K562 (cell line): ENCODE measurements around the gene YJEFN3.

ENCODE experiments used
- CBX3 ChIP-seq, 2 experiments: IDR thresholded peaks; 1 replicate in 1 of 2; 2 replicates in 1 of 2; pipeline ENCODE4 v1.6.1; 2012; ENCODE audit warnings: inconsistent platforms in 2 of 2, low read length in 2 of 2, borderline replicate concordance in 1 of 2, control low read depth in 1 of 2
- E2F3 ChIP-seq: fragments of 250-450 bp; sonication (Bioruptor Pico); IDR thresholded peaks from 2 replicates; pipeline ENCODE4 v1.4.0; 2020; ENCODE audit warnings: mild to moderate bottlenecking
- KDM1A ChIP-seq, 2 experiments: fragments of 450-650 bp; IDR thresholded peaks; 2 replicates each; pipeline ENCODE4 v1.6.1; 2016; ENCODE audit warnings: mild to moderate bottlenecking in 2 of 2
- L3MBTL2 ChIP-seq: fragments of 450-650 bp; IDR thresholded peaks from 2 replicates; pipeline ENCODE4 v1.6.1; 2016; ENCODE audit warnings: mild to moderate bottlenecking, moderate library complexity
- NR2C2 ChIP-seq, 2 experiments: fragments of 200-800 bp in 1 of 2; sonication (Bioruptor generic) in 1 of 2; sonication (generic) in 1 of 2; formaldehyde crosslinking in 1 of 2; IDR thresholded peaks; 2 replicates each; pipeline versions ENCODE4 v1.6.1 to v1.8.0; 2016 to 2022; ENCODE audit warnings: mild to moderate bottlenecking in 1 of 2, missing compliant biosample characterization in 1 of 2, missing genetic modification characterization in 1 of 2, missing genetic modification reagents in 1 of 2
- PML ChIP-seq: IDR thresholded peaks from 2 replicates; pipeline ENCODE4 v1.6.1; 2012; ENCODE audit warnings: low read length, inconsistent platforms
- SMARCA4 ChIP-seq: fragments of 450-650 bp; IDR thresholded peaks from 2 replicates; pipeline ENCODE4 v1.6.1; 2016
- TARDBP ChIP-seq: fragments of 450-650 bp; IDR thresholded peaks from 2 replicates; pipeline ENCODE4 v1.6.1; 2016
- TBP ChIP-seq: optimal IDR thresholded peaks from 2 replicates; pipeline ENCODE3; 2011; ENCODE audit warnings: low read depth, low read length, improper control_type of control experiment
- TGIF2 ChIP-seq: sonication (generic); formaldehyde crosslinking; IDR thresholded peaks from 2 replicates; pipeline ENCODE4 v1.8.1; 2022; ENCODE audit warnings: mild to moderate bottlenecking, missing genetic modification reagents, moderate library complexity
- TF ChIP-seq, protein P1 (sequence below): sonication (generic); formaldehyde crosslinking; IDR thresholded peaks from 2 replicates; pipeline ENCODE4 v1.9.0; 2022; ENCODE audit warnings: mild to moderate bottlenecking, missing genetic modification reagents
- TF ChIP-seq, protein P2 (sequence below), 3 experiments: IDR thresholded peaks in 2 of 3; conservative IDR thresholded peaks in 1 of 3; 2 replicates each; pipeline ENCODE4 v1.5.1; 2011 to 2012; ENCODE audit warnings: low read length in 3 of 3, mild to moderate bottlenecking in 3 of 3, control low read depth in 2 of 3, improper control_type of control experiment in 1 of 3, inconsistent platforms in 1 of 3, low read depth in 1 of 3, mixed read lengths in 1 of 3, moderate library complexity in 1 of 3; ENCODE audit not compliant: insufficient read depth in 2 of 3

DNA sequence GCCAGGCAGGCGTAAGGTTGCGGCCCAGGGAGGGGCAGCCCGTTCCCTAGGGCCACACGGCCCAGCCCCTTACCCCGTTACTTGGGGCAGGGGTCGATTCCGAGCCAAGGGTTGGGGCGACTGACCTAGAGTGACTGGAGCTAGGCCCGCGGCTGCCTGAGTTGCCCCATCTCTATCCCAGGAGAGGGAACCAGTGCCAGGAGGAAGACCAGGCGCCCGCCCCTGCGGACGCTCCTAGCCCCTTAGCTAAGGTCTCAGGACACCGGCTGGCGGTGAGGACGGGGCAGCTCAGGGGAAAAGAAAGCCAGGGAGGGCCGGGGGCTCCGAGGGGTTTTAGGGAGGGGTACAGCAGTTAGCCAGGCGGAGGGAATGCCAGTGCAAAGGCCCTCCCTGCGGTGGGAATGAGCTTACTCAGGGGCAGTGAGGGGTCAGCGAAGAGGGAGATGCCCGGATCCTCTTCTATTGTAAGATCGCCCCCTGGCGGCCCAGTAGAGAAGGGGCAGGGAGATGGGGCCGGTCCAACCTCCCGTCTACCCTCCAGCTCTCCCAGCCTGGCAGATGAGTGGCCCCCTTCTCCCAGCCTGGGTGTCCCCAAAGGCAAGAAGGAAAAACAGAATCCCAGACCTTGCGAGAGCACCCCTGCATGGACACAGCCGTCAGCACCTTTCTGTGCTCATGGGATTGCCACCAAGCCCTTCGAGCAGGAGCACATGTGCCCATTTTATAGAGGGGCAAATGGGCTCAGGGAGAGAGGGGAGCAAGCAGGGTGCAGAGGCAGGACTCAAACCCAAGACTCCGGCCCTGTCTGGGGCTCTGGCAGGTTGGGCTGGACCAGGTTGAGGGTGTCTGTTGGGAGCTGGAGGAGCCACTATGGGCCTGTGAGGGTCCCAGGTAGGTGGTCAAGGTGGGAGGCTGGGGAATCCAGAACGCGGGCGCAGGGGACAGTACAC is 25.6 kb downstream of the YJEFN3 start:
- TF ChIP-seq L3MBTL2 (no peak), CBX3 (IDR thresholded peaks at IDR 0.05; ENCODE audit: borderline replicate concordance in 1 of 2, low read length in 2 of 2) (no peak), TGIF2 (no peak), TARDBP (no peak), SMARCA4 (no peak), NR2C2 (CRISPR knock-in tag; IDR thresholded peaks at IDR 0.05) (no peak), NR2C2 (tag; IDR thresholded peaks at IDR 0.05) (no peak), E2F3 (CRISPR knock-in tag) (no peak), PML (no peak), TBP (no peak), KDM1A (IDR thresholded peaks at IDR 0.05) (no peak)
- TF ChIP-seq, protein P1, sequence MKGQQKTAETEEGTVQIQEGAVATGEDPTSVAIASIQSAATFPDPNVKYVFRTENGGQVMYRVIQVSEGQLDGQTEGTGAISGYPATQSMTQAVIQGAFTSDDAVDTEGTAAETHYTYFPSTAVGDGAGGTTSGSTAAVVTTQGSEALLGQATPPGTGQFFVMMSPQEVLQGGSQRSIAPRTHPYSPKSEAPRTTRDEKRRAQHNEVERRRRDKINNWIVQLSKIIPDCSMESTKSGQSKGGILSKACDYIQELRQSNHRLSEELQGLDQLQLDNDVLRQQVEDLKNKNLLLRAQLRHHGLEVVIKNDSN (CRISPR knock-in tag), result no peak
- TF ChIP-seq, protein P2, sequence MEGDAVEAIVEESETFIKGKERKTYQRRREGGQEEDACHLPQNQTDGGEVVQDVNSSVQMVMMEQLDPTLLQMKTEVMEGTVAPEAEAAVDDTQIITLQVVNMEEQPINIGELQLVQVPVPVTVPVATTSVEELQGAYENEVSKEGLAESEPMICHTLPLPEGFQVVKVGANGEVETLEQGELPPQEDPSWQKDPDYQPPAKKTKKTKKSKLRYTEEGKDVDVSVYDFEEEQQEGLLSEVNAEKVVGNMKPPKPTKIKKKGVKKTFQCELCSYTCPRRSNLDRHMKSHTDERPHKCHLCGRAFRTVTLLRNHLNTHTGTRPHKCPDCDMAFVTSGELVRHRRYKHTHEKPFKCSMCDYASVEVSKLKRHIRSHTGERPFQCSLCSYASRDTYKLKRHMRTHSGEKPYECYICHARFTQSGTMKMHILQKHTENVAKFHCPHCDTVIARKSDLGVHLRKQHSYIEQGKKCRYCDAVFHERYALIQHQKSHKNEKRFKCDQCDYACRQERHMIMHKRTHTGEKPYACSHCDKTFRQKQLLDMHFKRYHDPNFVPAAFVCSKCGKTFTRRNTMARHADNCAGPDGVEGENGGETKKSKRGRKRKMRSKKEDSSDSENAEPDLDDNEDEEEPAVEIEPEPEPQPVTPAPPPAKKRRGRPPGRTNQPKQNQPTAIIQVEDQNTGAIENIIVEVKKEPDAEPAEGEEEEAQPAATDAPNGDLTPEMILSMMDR (IDR thresholded peaks at IDR 0.05 in 2 of 3, conservative IDR thresholded peaks at IDR 0.05 in 1 of 3; ENCODE audit: insufficient read depth in 2 of 3, low read depth in 1 of 3, low read length in 3 of 3), result peak; percentile 76 to 87 (median 80)
